ENCODE measurements around the gene WFDC6. TPM values are rescaled to one million over a fixed set of nuclear protein-coding genes. Genes with fewer than 3 reads are reported as not detected.

WFDC6 gene
- total and polyA plus RNA-seq, 2 donors (not counting 1 experiment from before 2014, with no cell fraction given), result not detected

DNA sequence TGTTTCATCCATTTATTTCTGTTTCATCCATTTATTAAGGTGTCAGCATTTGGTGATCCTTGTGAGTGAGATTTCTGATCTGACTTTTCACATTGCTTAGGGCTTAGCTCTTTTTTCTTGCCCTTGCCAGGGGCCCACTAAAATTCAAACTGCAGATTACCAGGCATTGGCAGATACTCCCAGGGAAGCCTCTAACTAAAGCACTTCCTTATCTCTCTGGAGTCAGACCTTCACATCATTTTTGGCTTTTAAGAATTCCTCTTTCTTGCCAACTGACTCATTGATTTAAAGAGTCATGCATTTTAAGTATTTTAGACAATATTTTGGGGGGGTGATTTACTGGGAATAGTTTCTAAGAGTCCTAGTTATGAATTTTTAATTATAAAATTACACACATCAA, 42.4 kb upstream of the WFDC6 start:
- no peaks in the 10 kb centered on the region for H4K20me1 ChIP-seq (ENCODE audit: control insufficient read depth, insufficient read depth, low read length, poor library complexity, severe bottlenecking)
- H3K79me2 ChIP-seq (ENCODE audit: control insufficient read depth, insufficient read depth, low read length), result no peaks in the 10 kb centered on the region
- no peak overlapping the region for H2AFZ ChIP-seq (ENCODE audit: insufficient read depth, low read depth, low read length, poor library complexity, severe bottlenecking)
- no peak overlapping the region for H3K27ac ChIP-seq (ENCODE audit: low read length in 2 of 2)
- no peaks in the 10 kb centered on the region for H3K36me3 ChIP-seq (replicated peaks in 1 of 2; ENCODE audit: control extremely low read depth in 1 of 2, control insufficient read depth in 1 of 2, extremely low read depth in 1 of 2, insufficient read depth in 2 of 2, low read length in 1 of 2)
- POLR2A ChIA-PET, result no interaction called here
- no peak overlapping the region for H3K4me2 ChIP-seq (replicated peaks; ENCODE audit: low read depth, low read length, poor library complexity, severe bottlenecking)
- H3K4me3 ChIP-seq (ENCODE audit: control extremely low read depth in 1 of 5, extremely low read depth in 1 of 5, insufficient read depth in 1 of 5, low read depth in 2 of 5, low read length in 4 of 5), result no peak overlapping the region
- H3K27me3 ChIP-seq (replicated peaks in 1 of 4; ENCODE audit: control extremely low read depth in 1 of 4, control insufficient read depth in 3 of 4, insufficient read depth in 4 of 4, low read length in 3 of 4), result peaks cover 0 to 8% (median 4%) of the 10 kb centered on the region in 4 experiments
- no peak overlapping the region for H3K27ac Mint-ChIP-seq
- H3K4me1 Mint-ChIP-seq, result no peaks in the 10 kb centered on the region
- H3K4me3 Mint-ChIP-seq, result no peak overlapping the region
- peaks cover 35% of the 10 kb centered on the region for H3K27me3 Mint-ChIP-seq
- intact Hi-C loops (cut with micrococcal nuclease), result no loop called here
- TF ChIP-seq, protein P1, sequence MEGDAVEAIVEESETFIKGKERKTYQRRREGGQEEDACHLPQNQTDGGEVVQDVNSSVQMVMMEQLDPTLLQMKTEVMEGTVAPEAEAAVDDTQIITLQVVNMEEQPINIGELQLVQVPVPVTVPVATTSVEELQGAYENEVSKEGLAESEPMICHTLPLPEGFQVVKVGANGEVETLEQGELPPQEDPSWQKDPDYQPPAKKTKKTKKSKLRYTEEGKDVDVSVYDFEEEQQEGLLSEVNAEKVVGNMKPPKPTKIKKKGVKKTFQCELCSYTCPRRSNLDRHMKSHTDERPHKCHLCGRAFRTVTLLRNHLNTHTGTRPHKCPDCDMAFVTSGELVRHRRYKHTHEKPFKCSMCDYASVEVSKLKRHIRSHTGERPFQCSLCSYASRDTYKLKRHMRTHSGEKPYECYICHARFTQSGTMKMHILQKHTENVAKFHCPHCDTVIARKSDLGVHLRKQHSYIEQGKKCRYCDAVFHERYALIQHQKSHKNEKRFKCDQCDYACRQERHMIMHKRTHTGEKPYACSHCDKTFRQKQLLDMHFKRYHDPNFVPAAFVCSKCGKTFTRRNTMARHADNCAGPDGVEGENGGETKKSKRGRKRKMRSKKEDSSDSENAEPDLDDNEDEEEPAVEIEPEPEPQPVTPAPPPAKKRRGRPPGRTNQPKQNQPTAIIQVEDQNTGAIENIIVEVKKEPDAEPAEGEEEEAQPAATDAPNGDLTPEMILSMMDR (IDR thresholded peaks at IDR 0.05), result no peak
- TF ChIP-seq EZH2 (IDR thresholded peaks at IDR 0.05; ENCODE audit: borderline replicate concordance, insufficient read depth, low read depth, low read length, poor library complexity, severe bottlenecking), result no peak
- no peaks in the 10 kb centered on the region for H3K4me1 ChIP-seq (ENCODE audit: control insufficient read depth in 2 of 2, insufficient read depth in 2 of 2, low read length in 2 of 2)
- H3K9me3 Mint-ChIP-seq (ENCODE audit: insufficient read depth), result no peaks in the 10 kb centered on the region
- CTCF ChIA-PET, result no interaction called here
- ATAC-seq (ENCODE audit: low read depth) (no peak), DNase-seq (no peak)
- H3K9ac ChIP-seq (ENCODE audit: low read length), result no peak overlapping the region
- no peaks in the 10 kb centered on the region for H3K9me3 ChIP-seq (ENCODE audit: control extremely low read depth in 1 of 3, control insufficient read depth in 2 of 3, insufficient read depth in 1 of 3, low read length in 2 of 3)

DNA sequence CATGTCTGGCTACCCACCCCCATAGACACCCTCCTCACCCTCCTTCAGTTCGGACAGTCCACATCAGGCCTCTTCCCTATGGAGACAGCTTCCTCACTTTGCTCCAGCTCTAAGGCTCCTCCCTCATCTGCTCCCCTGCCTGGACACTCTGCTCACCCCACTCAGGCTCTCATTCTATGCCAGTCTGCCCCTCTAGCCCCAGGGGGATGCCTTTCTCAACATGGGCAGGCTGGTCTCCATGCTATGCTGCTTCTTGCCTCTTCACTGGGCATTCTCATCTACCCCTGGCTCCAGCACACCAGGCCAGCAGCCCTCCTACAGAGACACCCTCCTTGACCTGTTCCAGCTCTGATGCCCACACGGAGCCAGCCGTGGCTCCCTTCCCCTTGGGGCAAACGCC, 39.9 kb upstream of the WFDC6 start, which contains the start of gene WFDC8:
TSS of gene WFDC8 (minus strand) at position 101 of the 400 bp plus-strand sequence. CDS start at position 64, 37 bp downstream.
- no peak within 1 kb of the TSS for H3K4me3 Mint-ChIP-seq
- no peaks in the 10 kb centered on the region for H3K36me3 ChIP-seq (replicated peaks in 1 of 2; ENCODE audit: control extremely low read depth in 1 of 2, control insufficient read depth in 1 of 2, extremely low read depth in 1 of 2, insufficient read depth in 2 of 2, low read length in 1 of 2)
- H3K27me3 ChIP-seq (replicated peaks in 1 of 4; ENCODE audit: control extremely low read depth in 1 of 4, control insufficient read depth in 3 of 4, insufficient read depth in 4 of 4, low read length in 3 of 4), result peaks cover 0 to 10% (median 4%) of the 10 kb centered on the region in 4 experiments
- TF ChIP-seq EZH2 (IDR thresholded peaks at IDR 0.05; ENCODE audit: borderline replicate concordance, insufficient read depth, low read depth, low read length, poor library complexity, severe bottlenecking), result no peak
- TF ChIP-seq, protein P1 (IDR thresholded peaks at IDR 0.05), result no peak
- H3K4me2 ChIP-seq (replicated peaks; ENCODE audit: low read depth, low read length, poor library complexity, severe bottlenecking), result no peak within 1 kb of the TSS
- WGBS (ENCODE audit: insufficient coverage), result 73% methylated on average over 1 of the region's 4 CpGs
- no peaks in the 10 kb centered on the region for H3K9me3 Mint-ChIP-seq (ENCODE audit: insufficient read depth)
- no peak within 1 kb of the TSS for H2AFZ ChIP-seq (ENCODE audit: insufficient read depth, low read depth, low read length, poor library complexity, severe bottlenecking)
- DNase-seq, result no peak
- no peak within 1 kb of the TSS for H3K27ac ChIP-seq (ENCODE audit: low read length in 2 of 2)
- intact Hi-C loops (cut with micrococcal nuclease), result no loop called here
- H3K27me3 Mint-ChIP-seq, result peaks cover 44% of the 10 kb centered on the region
- no peaks in the 10 kb centered on the region for H3K9me3 ChIP-seq (ENCODE audit: control extremely low read depth in 1 of 3, control insufficient read depth in 2 of 3, insufficient read depth in 1 of 3, low read length in 2 of 3)
- no peak within 1 kb of the TSS for H3K9ac ChIP-seq (ENCODE audit: low read length)
- H3K4me1 ChIP-seq (ENCODE audit: control insufficient read depth in 2 of 2, insufficient read depth in 2 of 2, low read length in 2 of 2), result no peaks in the 10 kb centered on the region
- POLR2A ChIA-PET, result no interaction called here
- ATAC-seq (ENCODE audit: low read depth), result no peak
- H3K4me3 ChIP-seq (ENCODE audit: control extremely low read depth in 1 of 5, extremely low read depth in 1 of 5, insufficient read depth in 1 of 5, low read depth in 2 of 5, low read length in 4 of 5), result no peak within 1 kb of the TSS
- CTCF ChIA-PET, result no interaction called here
- no peaks in the 10 kb centered on the region for H4K20me1 ChIP-seq (ENCODE audit: control insufficient read depth, insufficient read depth, low read length, poor library complexity, severe bottlenecking)
- no peak within 1 kb of the TSS for H3K27ac Mint-ChIP-seq
- H3K4me1 Mint-ChIP-seq, result no peaks in the 10 kb centered on the region
- no peaks in the 10 kb centered on the region for H3K79me2 ChIP-seq (ENCODE audit: control insufficient read depth, insufficient read depth, low read length)

Measured in B cell (primary cell).